Neural progenitor cell (in vitro differentiated cells): Measurements from ENCODE around the gene MAPKBP1.

Experiments used
- CTCF ChIP-seq: fragments of 200-600 bp; sonication (generic); IDR thresholded peaks from 2 replicates; pipeline ENCODE4 v1.5.1; 2017; ENCODE audit warnings: antibody characterized with exemption, mild to moderate bottlenecking
- EZH2 ChIP-seq: fragments of 200-600 bp; sonication (generic); IDR thresholded peaks from 2 replicates; pipeline ENCODE4 v1.6.1; 2017; ENCODE audit warnings: antibody characterized with exemption, mild to moderate bottlenecking, moderate library complexity

DNA sequence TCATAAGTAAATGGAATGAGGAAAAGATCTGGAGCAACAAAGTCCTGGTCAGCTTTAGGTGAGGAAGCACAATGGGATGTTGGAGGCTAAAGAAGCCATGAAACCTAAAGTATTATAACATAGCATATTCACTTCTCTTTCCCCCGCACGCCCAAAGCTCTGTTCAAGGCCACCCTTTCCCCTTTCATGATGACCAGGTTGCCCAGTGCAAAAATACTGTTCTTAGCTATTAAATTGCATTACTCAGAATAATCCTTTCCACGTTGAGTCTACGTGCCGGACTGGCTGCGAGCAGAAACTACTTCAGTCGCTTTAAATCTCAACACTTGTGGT lies 589 bp upstream of the MAPKBP1 start:
- no peak for TF ChIP-seq EZH2
- TF ChIP-seq CTCF: no peak
